Keratinocyte (primary cell): ENCODE data around the gene CRABP2. TPM values are rescaled to one million over a fixed set of nuclear protein-coding genes. Genes with fewer than 3 reads are reported as not detected.

Source experiments
- DNase-seq: peaks from one replicate; pipeline ENCODE4 v3.0.0-alpha.2; 2011; ENCODE audit warnings: low read depth, missing footprints, low spot score
- FAIRE-seq: peaks from 2 replicates; lab custom pipeline; 2011; peaks lifted over from hg19 to GRCh38; lab: Jason Lieb, UNC
- H2AFZ ChIP-seq: 2 replicates; pipeline ENCODE4 v1.6.0; 2012; ENCODE audit warnings: low read length, control low read depth, inconsistent platforms; ENCODE audit not compliant: control insufficient read depth
- H3K27ac ChIP-seq: 2 replicates; pipeline ENCODE4 v1.5.1; 2011; ENCODE audit warnings: low read length; ENCODE audit not compliant: control insufficient read depth, insufficient read depth
- H3K27me3 ChIP-seq: 3 replicates; pipeline ENCODE4 v1.6.0; 2011; ENCODE audit warnings: low read length; ENCODE audit not compliant: control insufficient read depth, insufficient read depth; ENCODE audit errors: extremely low read depth
- H3K36me3 ChIP-seq, 2 experiments: 2 replicates in 1 of 2; 3 replicates in 1 of 2; pipeline ENCODE4 v1.5.1; 2011; ENCODE audit warnings: low read length in 2 of 2, mild to moderate bottlenecking in 1 of 2; ENCODE audit not compliant: control insufficient read depth in 2 of 2, insufficient read depth in 2 of 2; ENCODE audit errors: extremely low read depth in 1 of 2
- H3K4me1 ChIP-seq: 3 replicates; pipeline ENCODE4 v1.5.1; 2011; ENCODE audit warnings: low read length; ENCODE audit not compliant: control insufficient read depth, insufficient read depth; ENCODE audit errors: extremely low read depth
- H3K4me2 ChIP-seq: 3 replicates; pipeline ENCODE4 v1.6.0; 2011; ENCODE audit warnings: low read depth, low read length; ENCODE audit not compliant: control insufficient read depth, insufficient read depth; ENCODE audit errors: extremely low read depth
- H3K4me3 ChIP-seq, 3 experiments: fragments of 200-600 bp in 1 of 3; sonication (generic) in 1 of 3; 2 replicates in 2 of 3; 3 replicates in 1 of 3; pipeline ENCODE4 v1.5.1; 2011 to 2016; ENCODE audit warnings: low read length in 3 of 3, mild to moderate bottlenecking in 3 of 3, control low read depth in 2 of 3, inconsistent platforms in 1 of 3, low read depth in 1 of 3, mixed read lengths in 1 of 3, mixed run types in 1 of 3, moderate library complexity in 1 of 3; ENCODE audit not compliant: control insufficient read depth in 2 of 3, insufficient read depth in 2 of 3; ENCODE audit errors: extremely low read depth in 1 of 3
- H3K79me2 ChIP-seq: 2 replicates; pipeline ENCODE4 v1.6.0; 2012; ENCODE audit warnings: low read length; ENCODE audit not compliant: control insufficient read depth, insufficient read depth
- H3K9ac ChIP-seq: 3 replicates; pipeline ENCODE4 v1.6.0; 2011; ENCODE audit warnings: low read length; ENCODE audit not compliant: control insufficient read depth, insufficient read depth; ENCODE audit errors: extremely low read depth
- H3K9me1 ChIP-seq: 3 replicates; pipeline ENCODE4 v1.6.0; 2011; ENCODE audit warnings: low read length; ENCODE audit not compliant: control insufficient read depth, insufficient read depth; ENCODE audit errors: extremely low read depth
- H3K9me3 ChIP-seq: 2 replicates; pipeline ENCODE4 v1.5.1; 2012; ENCODE audit warnings: low read depth, low read length; ENCODE audit not compliant: control insufficient read depth
- H4K20me1 ChIP-seq: 3 replicates; pipeline ENCODE4 v1.6.0; 2011; ENCODE audit warnings: low read length; ENCODE audit not compliant: control insufficient read depth, insufficient read depth; ENCODE audit errors: extremely low read depth
- CTCF ChIP-seq, 3 experiments: IDR thresholded peaks in 1 of 3; conservative IDR thresholded peaks in 1 of 3; optimal IDR thresholded peaks in 1 of 3; 2 replicates in 2 of 3; 3 replicates in 1 of 3; pipeline versions ENCODE3 to v1.5.1; 2011; ENCODE audit warnings: low read length in 3 of 3, mild to moderate bottlenecking in 3 of 3, moderate library complexity in 2 of 3, control low read depth in 1 of 3, inconsistent platforms in 1 of 3; ENCODE audit not compliant: insufficient read depth in 2 of 3; ENCODE audit errors: extremely low read depth in 1 of 3
- EZH2 ChIP-seq: IDR thresholded peaks from one replicate; pipeline ENCODE4 v1.6.1; 2012; ENCODE audit warnings: inconsistent platforms, mild to moderate bottlenecking, low read length, moderate library complexity
- dilution Hi-C: fragments of 300-500 bp; cut with MboI; formaldehyde crosslinking; loops from one replicate; pipeline ENCODE4 v1.7.0; 2020; ENCODE audit warnings: low sequenced_read_pairs; ENCODE audit not compliant: extremely low pct_ligation_motif_present
- polyA plus RNA-seq, 5 experiments: library from polyadenylated mRNA; depleted of rRNA in 3 of 5; stranded (reverse) in 3 of 5; stranded (forward) in 1 of 5; unstranded in 1 of 5; fragments of >200 nt; gene quantifications; 1 replicate in 1 of 5; 2 replicates in 3 of 5; 3 replicates in 1 of 5; pipeline versions ENCODE4 v1.2.1 to v1.2.3, GENCODE V29; 2011 to 2012; ENCODE audit warnings: missing spikeins in 2 of 5, low read depth in 1 of 5, low replicate concordance in 1 of 5

The CRABP2 gene
- polyA plus RNA-seq, 1 donor (not counting 4 experiments of a cell fraction or from before 2014, with no cell fraction given), result 8.4 TPM

DNA sequence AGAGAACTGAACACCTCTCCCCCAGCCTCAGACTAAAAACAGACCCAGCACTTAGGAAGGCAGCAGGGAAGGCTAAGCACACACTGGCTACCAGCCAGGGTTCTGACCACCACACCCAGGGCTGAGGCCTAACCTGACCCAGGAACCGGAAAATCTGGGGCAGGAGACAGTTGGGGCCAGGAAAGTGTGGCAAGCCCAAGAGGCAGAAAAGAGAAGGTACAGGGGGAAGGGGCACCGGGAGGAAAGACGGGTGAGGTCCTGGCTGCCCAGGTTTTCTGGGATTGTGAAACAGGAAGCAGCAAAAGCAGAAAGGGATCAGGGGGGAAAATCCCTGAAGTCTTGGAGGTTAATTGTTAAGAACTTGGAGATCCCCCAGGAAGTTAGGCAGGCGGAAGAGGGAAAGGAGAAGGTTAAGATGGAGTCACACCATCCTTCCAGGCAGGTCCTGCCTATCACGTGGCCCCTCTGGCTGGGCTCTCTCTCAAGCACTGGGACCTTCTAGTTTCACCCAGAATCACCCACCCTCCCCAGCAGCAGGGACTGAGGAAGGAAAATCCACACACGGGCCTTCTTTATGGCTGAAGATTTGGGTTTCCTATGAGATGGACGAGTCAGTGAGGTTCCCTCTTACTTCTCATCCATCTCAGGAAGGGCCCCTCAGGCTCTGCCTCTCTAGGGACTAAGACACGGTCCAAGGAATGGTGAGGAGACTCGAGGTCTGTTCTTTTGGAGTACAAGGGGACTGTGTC, 43.5 kb upstream of the CRABP2 start:
- FAIRE-seq, result no peak
- no peak for DNase-seq
- H3K79me2 ChIP-seq, result peaks cover 81% of the 10 kb centered on the region
- H3K4me3 ChIP-seq, result peak overlapping the region; percentile 88 to 99 (median 97)
- H3K27me3 ChIP-seq, result no peaks in the 10 kb centered on the region
- peaks cover 46% of the 10 kb centered on the region for H3K4me1 ChIP-seq
- peaks cover 16 to 28% of the 10 kb centered on the region in 2 experiments for H3K36me3 ChIP-seq
- no peaks in the 10 kb centered on the region for H3K9me3 ChIP-seq
- H3K9ac ChIP-seq, result peak overlapping the region; percentile 100
- no peaks in the 10 kb centered on the region for H4K20me1 ChIP-seq
- TF ChIP-seq CTCF (optimal IDR thresholded peaks at IDR 0.05 in 1 of 3, IDR thresholded peaks at IDR 0.05 in 1 of 3, conservative IDR thresholded peaks at IDR 0.05 in 1 of 3; ENCODE audit: extremely low read depth in 1 of 3, insufficient read depth in 2 of 3, low read length in 3 of 3) (no peak), EZH2 (no peak)
- peak overlapping the region; percentile 98 for H3K27ac ChIP-seq
- no peaks in the 10 kb centered on the region for H3K9me1 ChIP-seq
- dilution Hi-C loops, result no loop called here
- peak overlapping the region; percentile 100 for H3K4me2 ChIP-seq
- no peak overlapping the region for H2AFZ ChIP-seq

DNA sequence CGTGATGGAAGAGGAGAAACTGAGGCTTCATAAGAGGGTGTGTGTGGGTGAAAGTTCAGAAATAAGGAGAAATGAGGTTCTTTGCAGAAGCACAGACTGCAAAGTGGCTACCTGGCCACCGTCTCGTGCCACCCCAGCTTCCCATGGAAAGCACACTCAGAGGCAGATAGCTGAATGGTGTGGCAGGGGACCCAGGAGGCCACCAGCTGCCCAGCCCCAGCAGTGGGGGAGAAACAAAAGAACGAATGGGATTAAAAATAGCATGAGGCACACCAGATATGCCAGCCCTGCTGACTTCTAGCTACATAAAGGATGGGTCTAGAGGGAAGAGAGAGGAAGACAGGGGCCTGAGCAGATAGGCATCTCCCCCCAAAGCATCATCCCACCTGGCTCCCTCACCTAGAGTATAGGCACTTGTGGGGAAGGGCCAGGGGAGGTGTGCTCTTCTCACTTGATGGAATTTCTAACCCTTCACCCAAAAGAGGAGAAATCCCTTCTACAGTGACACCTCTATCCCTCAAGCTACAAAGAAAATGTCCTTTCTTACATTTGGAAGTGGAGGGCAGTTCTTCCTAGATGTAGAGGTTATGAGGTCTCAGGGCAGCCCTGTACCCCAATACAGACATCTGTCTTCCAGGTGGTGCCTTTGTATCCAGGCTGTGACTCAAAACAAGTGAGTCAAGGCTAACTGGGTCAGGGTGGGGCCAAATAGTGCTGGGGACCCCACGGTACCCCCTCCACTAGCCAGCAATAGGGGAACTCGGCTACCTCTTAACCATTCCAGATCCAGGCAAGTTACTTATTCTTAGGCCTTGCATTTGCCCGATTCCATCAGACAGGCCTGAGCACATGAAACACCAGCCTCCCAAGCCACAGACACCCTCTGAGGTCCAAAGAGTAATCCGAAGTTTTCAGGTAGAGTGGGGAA, 42.6 kb upstream of the CRABP2 start:
- H3K79me2 ChIP-seq, result peaks cover 81% of the 10 kb centered on the region
- DNase-seq (no peak), FAIRE-seq (no peak)
- peak overlapping the region; percentile 98 for H3K27ac ChIP-seq
- no peak overlapping the region for H2AFZ ChIP-seq
- TF ChIP-seq CTCF (optimal IDR thresholded peaks at IDR 0.05 in 1 of 3, IDR thresholded peaks at IDR 0.05 in 1 of 3, conservative IDR thresholded peaks at IDR 0.05 in 1 of 3; ENCODE audit: extremely low read depth in 1 of 3, insufficient read depth in 2 of 3, low read length in 3 of 3) (no peak), EZH2 (no peak)
- no peaks in the 10 kb centered on the region for H3K9me1 ChIP-seq
- peaks cover 21 to 28% of the 10 kb centered on the region in 2 experiments for H3K36me3 ChIP-seq
- no peaks in the 10 kb centered on the region for H3K27me3 ChIP-seq
- H4K20me1 ChIP-seq, result no peaks in the 10 kb centered on the region
- dilution Hi-C loops, result no loop called here
- peak overlapping the region; percentile 88 to 99 (median 97) for H3K4me3 ChIP-seq
- peak overlapping the region; percentile 100 for H3K9ac ChIP-seq
- no peaks in the 10 kb centered on the region for H3K9me3 ChIP-seq
- H3K4me2 ChIP-seq, result peak overlapping the region; percentile 100
- H3K4me1 ChIP-seq, result peaks cover 44% of the 10 kb centered on the region
